GM12878 (cell line): ENCODE data around the gene TMEM44. TPM values are rescaled to one million over a fixed set of nuclear protein-coding genes. Genes with fewer than 3 reads are reported as not detected.

Experiments
- ATAC-seq: fragments of 200-7000 bp; cut with Tn5 transposase; 3 replicates; pipeline ENCODE4 v1.9.1; 2020; ENCODE audit warnings: mild to moderate bottlenecking, moderate library complexity
- BruUV-seq: library from RNA; stranded (reverse); fragments of 400-500 nt; replicated peaks from 2 replicates; lab custom pipeline; 2021; lab: Mats Ljungman, UMichigan
- CTCF ChIA-PET: fragments of 300-600 bp; sonication (Branson Sonifier 250); formaldehyde crosslinking; extraction: SDS; loops from one replicate; lab custom pipeline; 2021; ENCODE audit warnings: inconsistent platforms; lab: Yijun Ruan, JAX
- POLR2A ChIA-PET: fragments of 350-600 bp; formaldehyde crosslinking; extraction: SDS; loops from one replicate; lab custom pipeline; 2021; ENCODE audit warnings: inconsistent platforms; lab: Charles Lee
- RAD21 ChIA-PET: fragments of 300-600 bp; sonication (Branson Sonifier 250); formaldehyde crosslinking; loops from one replicate; lab custom pipeline; 2023; ENCODE audit warnings: antibody characterized with exemption; ENCODE audit not compliant: unreplicated experiment; lab: Charles Lee
- SMC1A ChIA-PET: fragments of 300-600 bp; sonication (Branson Sonifier 250); formaldehyde crosslinking; loops from one replicate; lab custom pipeline; 2023; ENCODE audit not compliant: unreplicated experiment, uncharacterized antibody; lab: Charles Lee
- DNase-seq: peaks from one replicate; pipeline ENCODE4 v3.0.0-alpha.2; 2011; ENCODE audit warnings: low read depth, low spot score
- FAIRE-seq: peaks from 3 replicates; lab custom pipeline; 2011; peaks lifted over from hg19 to GRCh38; lab: Jason Lieb, UNC
- H2AFZ ChIP-seq: 2 replicates; pipeline ENCODE4 v1.6.0; 2011; ENCODE audit warnings: low read depth, low read length, control low read depth; ENCODE audit not compliant: control insufficient read depth
- H3K27ac ChIP-seq: 2 replicates; pipeline ENCODE4 v1.5.1; 2011; ENCODE audit warnings: control low read depth; ENCODE audit not compliant: control insufficient read depth, insufficient read depth
- H3K27me3 ChIP-seq, 2 experiments: replicated peaks in 1 of 2; 2 replicates each; pipeline versions ENCODE4 v1.6.0 to v1.6.1; 2011; ENCODE audit warnings: low read length in 1 of 2; ENCODE audit not compliant: control insufficient read depth in 2 of 2, insufficient read depth in 2 of 2
- H3K36me3 ChIP-seq, 2 experiments: 2 replicates each; pipeline ENCODE4 v1.5.1; 2011; ENCODE audit warnings: low read length in 1 of 2; ENCODE audit not compliant: control insufficient read depth in 2 of 2, insufficient read depth in 2 of 2
- H3K4me1 ChIP-seq: 2 replicates; pipeline ENCODE4 v1.6.1; 2011; ENCODE audit warnings: mild to moderate bottlenecking, low read length, moderate library complexity, mixed read lengths; ENCODE audit not compliant: control insufficient read depth, insufficient read depth
- H3K4me2 ChIP-seq: 2 replicates; pipeline ENCODE4 v1.6.0; 2011; ENCODE audit warnings: control low read depth; ENCODE audit not compliant: control insufficient read depth, insufficient read depth
- H3K4me3 ChIP-seq: fragments of 200-600 bp; sonication (generic); 2 replicates; pipeline ENCODE4 v1.5.1; 2016
- H3K79me2 ChIP-seq: 2 replicates; pipeline ENCODE4 v1.6.0; 2011; ENCODE audit warnings: low read length; ENCODE audit not compliant: control insufficient read depth, insufficient read depth
- H3K9ac ChIP-seq: 2 replicates; pipeline ENCODE4 v1.8.0; 2011; ENCODE audit warnings: low read length, control low read depth, mixed read lengths; ENCODE audit not compliant: control insufficient read depth, insufficient read depth
- H3K9me3 ChIP-seq: replicated peaks from 3 replicates; pipeline ENCODE4 v1.5.1; 2011; ENCODE audit warnings: mild to moderate bottlenecking, low read length; ENCODE audit not compliant: control insufficient read depth, insufficient read depth
- H4K20me1 ChIP-seq: 2 replicates; pipeline ENCODE4 v1.6.0; 2011; ENCODE audit not compliant: control insufficient read depth, insufficient read depth
- HDAC2 ChIP-seq: fragments of 200-600 bp; sonication (generic); IDR thresholded peaks from 2 replicates; pipeline ENCODE4 v1.6.1; 2017
- POLR2AphosphoS2 ChIP-seq: IDR thresholded peaks from 2 replicates; pipeline ENCODE4 v1.6.1; 2011; ENCODE audit warnings: low read depth, mild to moderate bottlenecking, low read length, improper control_type of control experiment, moderate library complexity
- PRDM15 ChIP-seq: fragments of 450-650 bp; formaldehyde crosslinking; IDR thresholded peaks from 2 replicates; pipeline ENCODE4 v1.4.0; 2020; ENCODE audit warnings: mild to moderate bottlenecking, moderate library complexity
- WGBS: methylation state at CpG from one replicate; pipeline ENCODE4 v1.1.6; 2016; ENCODE audit warnings: low lambda C conversion rate; ENCODE audit not compliant: insufficient replicate concordance, insufficient coverage; ENCODE audit errors: missing lambda C conversion rate; 5-methylcytosine and 5-hydroxymethylcytosine counted together
- in situ Hi-C: fragments of 300-500 bp; cut with MboI; formaldehyde crosslinking; loops from 9 replicates; pipeline ENCODE4 v1.14.3; 2018; ENCODE audit warnings: mixed read lengths
- intact Hi-C: fragments of 100-400 bp; cut with micrococcal nuclease; formaldehyde crosslinking; loops from one replicate; pipeline ENCODE4 v1.14.2; 2022; ENCODE audit not compliant: unreplicated experiment
- polyA plus RNA-seq, 11 experiments: library from polyadenylated mRNA; depleted of rRNA in 4 of 11; unstranded in 6 of 11; stranded (reverse) in 5 of 11; fragments of >200 nt; fragmentation: Nextera tagmentation in 4 of 11; fragmentation: Illumina TruSeq in 1 of 11; extraction: Ambion mirVana in 4 of 11; extraction: Trizol in 1 of 11; gene quantifications; 1 replicate in 1 of 11; 2 replicates in 10 of 11; pipeline versions ENCODE4 v1.2.1 to v1.2.3, GENCODE V29; 2011 to 2016; ENCODE audit warnings: inconsistent platforms in 2 of 11, missing spikeins in 2 of 11, low read depth in 1 of 11
- total RNA-seq, 4 experiments: library from RNA; depleted of rRNA in 3 of 4; stranded (reverse); fragments of >200 nt in 3 of 4; fragmentation: Illumina TruSeq in 1 of 4; extraction: Trizol in 1 of 4; gene quantifications; 2 replicates each; pipeline versions ENCODE4 v1.2.1 to v1.2.3, GENCODE V29; 2013 to 2021

Gene TMEM44
- total and polyA plus RNA-seq, 10 of the 15 experiments (the other 5 are each of a cell fraction or from before 2014, with no cell fraction given): 0.57 to 8.3 (median 3.6) TPM

DNA sequence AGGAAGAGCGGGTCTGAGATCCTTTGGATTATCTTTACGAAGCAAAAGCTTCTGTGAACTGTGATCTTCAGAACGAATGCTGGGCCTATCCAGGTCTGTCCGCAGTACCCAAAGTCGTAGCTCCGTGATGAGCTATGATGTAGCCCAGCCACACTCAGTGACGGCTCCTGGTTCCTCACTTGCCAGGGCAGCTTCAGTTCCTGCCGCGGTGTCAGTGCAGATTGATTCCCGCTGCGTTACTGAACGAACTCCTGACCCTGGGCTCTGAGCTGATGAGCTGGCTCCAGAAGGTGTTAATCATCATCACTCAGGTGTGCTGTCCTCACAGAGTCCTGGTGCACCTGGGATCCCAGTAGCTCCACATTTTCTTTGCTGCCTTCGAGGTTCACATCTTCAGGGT lies 45.0 kb downstream of the TMEM44 start:
- ATAC-seq (no peak), FAIRE-seq (no peak), DNase-seq (no peak)
- Histone ChIP-seq H3K9ac (no peak overlapping the region), H4K20me1 (no peaks in the 10 kb centered on the region), H3K36me3 (0 out of 4 replicates have a peak, but pooled peaks cover 0 to 3% of the 10 kb centered on the region in 2 experiments), H3K4me2 (no peak overlapping the region), H3K4me3 (no peak overlapping the region), H2AFZ (no peak overlapping the region), H3K27ac (no peak overlapping the region), H3K27me3 (no peaks in the 10 kb centered on the region), H3K4me1 (peaks cover 3% of the 10 kb centered on the region), H3K79me2 (peaks cover 14% of the 10 kb centered on the region), H3K9me3 (no peaks in the 10 kb centered on the region)
- intact Hi-C loops: no loop called here
- TF ChIP-seq POLR2AphosphoS2 (no peak), PRDM15 (CRISPR knock-in tag) (no peak), HDAC2 (no peak)
- ChIA-PET CTCF (interaction anchor here (0.8 to 10.0 kb wide), 6 partner anchors 9 to 255 kb away, joined by 3 to 131 read pairs (median 4); no protein-coding TSS in a partner anchor), RAD21 (interaction anchor here (1.5 kb wide), 1 partner anchor 116 kb away, joined by 7 read pairs; no protein-coding TSS in a partner anchor), POLR2A (interaction anchor here (1.0 to 1.2 kb wide), 2 partner anchors 20 to 104 kb away, joined by 4 read pairs; no protein-coding TSS in a partner anchor), SMC1A (interaction anchor here (1.0 to 2.2 kb wide), 2 partner anchors 81 to 116 kb away, joined by 3 to 6 read pairs; no protein-coding TSS in a partner anchor)
- 88% methylated on average over 13 of the region's 13 CpGs for WGBS
- no TSS peak for BruUV-seq
- in situ Hi-C loops: loop anchor here (5.0 kb wide), 1 partner anchor 106 kb away; no protein-coding TSS in a partner anchor
